Posterior cingulate gyrus (tissue), 11 donors: ENCODE results near the gene SERPINB13.
"Not testable (repeated sequence)": the region's sequence is repeated elsewhere in the genome, so short reads cannot be mapped to it uniquely, and the experiment has no call there.

Experiments used
- DNase-seq, 10 donors: peaks; one replicate each; pipeline versions ENCODE4 v3.0.0 to v3.0.0-alpha.2; 2020 to 2021; ENCODE audit warnings: mixed read lengths in 3 of 10
- intact Hi-C: fragments of 100-400 bp; cut with DNase I; formaldehyde crosslinking; loops from one replicate; pipeline ENCODE4 v1.15.1; 2023

SERPINB13 gene

DNA sequence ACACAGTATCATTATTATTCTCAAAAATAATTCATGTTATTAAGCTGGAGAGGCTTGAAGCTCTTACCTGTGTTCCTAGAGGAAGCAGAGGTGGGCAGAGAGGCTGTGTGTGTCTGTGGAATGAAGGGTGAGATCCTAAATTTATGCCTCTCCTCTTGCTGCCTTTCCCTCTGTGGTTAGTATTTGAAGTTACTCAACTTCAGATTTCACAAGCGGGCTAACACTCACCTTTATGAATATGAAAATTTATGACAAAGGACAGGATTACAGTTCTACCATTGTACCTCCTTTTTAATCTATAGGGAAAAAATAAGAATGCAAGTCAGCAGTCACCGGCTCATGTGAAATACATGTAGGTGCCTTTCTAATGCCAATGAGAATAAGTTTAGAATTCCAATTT is 57.0 kb downstream of the SERPINB13 start, which contains the start of gene SERPINB4:
TSS of gene SERPINB4 (minus strand) at position 115 of the 400 bp plus-strand sequence. CDS start 679 bp downstream, outside the sequence.
- DNase-seq, intact Hi-C loops: not testable (repeated sequence)

DNA sequence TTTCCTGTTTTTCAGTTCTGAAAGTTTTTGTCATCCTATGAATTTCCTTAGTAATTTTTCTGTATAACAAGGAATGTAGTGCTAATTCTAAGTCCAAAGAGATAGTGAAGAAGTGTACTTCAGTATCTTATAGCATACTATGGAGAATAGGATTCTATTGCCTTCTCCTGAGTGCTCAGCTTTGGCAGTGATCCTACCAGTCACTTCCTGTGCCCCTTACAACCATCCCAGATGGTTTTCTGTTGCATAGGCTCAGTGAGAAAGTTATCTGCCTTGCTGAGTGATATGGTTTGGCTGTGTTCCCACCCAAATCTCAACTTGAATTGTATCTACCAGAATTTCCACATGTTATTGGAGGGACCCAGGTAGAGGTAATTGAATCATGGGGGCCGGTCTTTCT is 57.6 kb downstream of the SERPINB13 start:
- intact Hi-C loops, DNase-seq: not testable (repeated sequence)

DNA sequence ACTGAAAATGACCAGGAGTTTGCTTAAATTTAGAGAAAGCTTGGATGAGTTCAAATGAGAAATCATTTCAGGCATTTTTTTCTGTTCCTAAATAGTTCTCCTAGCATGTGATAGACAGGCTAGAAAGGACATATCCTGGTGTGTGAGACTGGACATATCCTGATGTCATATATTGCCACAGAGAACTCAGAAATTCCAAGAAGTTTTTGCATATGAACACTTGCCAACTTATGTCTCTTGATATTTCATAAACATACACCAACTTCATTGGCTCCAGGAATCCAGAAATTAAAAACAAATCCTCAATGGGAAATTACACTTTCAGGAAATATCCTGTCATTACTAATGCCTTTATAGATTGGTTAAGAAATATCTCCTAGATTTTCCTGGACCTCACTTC is 59.8 kb downstream of the SERPINB13 start:
- intact Hi-C loops: no loop called here
- no peak for DNase-seq

DNA sequence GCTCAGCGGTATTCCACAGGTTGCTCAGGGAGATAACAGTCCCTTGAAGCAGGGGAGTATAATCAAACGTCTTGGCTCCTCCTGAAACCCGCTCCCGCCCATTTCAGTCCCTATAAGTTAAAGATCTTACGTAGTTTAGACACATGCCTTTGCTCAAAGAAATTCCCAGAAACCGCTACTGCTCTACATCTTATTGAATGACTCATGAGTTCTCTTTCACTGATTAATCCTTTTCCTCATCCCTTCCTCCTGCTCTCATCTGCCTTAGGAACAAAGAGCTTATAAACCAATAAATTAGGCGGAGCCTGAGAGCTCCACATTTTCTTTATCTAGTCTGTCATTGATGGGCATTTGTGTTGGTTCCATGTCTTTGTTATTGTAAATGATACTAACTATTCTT is 61.1 kb downstream of the SERPINB13 start:
- DNase-seq: no peak
- intact Hi-C loops: no loop called here
